Nephron progenitor cell (in vitro differentiated cells): ENCODE results near the gene PRR15L.

Experiments used
- DNase-seq: peaks from one replicate; pipeline ENCODE4 v3.0.0; 2021
- H3K27ac Mint-ChIP-seq: 2 replicates; pipeline ENCODE4 v1.8.0; 2021; ENCODE audit warnings: mild to moderate bottlenecking, moderate library complexity, mixed read lengths
- H3K27me3 Mint-ChIP-seq: 2 replicates; pipeline ENCODE4 v1.8.0; 2021; ENCODE audit warnings: mild to moderate bottlenecking, low read depth, mixed read lengths; ENCODE audit not compliant: poor library complexity
- H3K36me3 Mint-ChIP-seq: 2 replicates; pipeline ENCODE4 v1.8.0; 2021; ENCODE audit warnings: low read depth, mixed read lengths
- H3K4me1 Mint-ChIP-seq: 2 replicates; pipeline ENCODE4 v1.8.0; 2021; ENCODE audit warnings: mixed read lengths
- H3K4me3 Mint-ChIP-seq: 2 replicates; pipeline ENCODE4 v1.8.0; 2021; ENCODE audit warnings: mild to moderate bottlenecking, moderate library complexity, mixed read lengths
- H3K9me3 Mint-ChIP-seq: 2 replicates; pipeline ENCODE4 v1.8.0; 2021; ENCODE audit warnings: mild to moderate bottlenecking, moderate library complexity, mixed read lengths
- CTCF ChIP-seq: fragments of 200-600 bp; sonication (generic); IDR thresholded peaks from 2 replicates; pipeline ENCODE4 v1.5.0; 2021; ENCODE audit warnings: antibody characterized with exemption

PRR15L gene

GRCh38 chr17:47996201-47996600, 38.5 kb upstream of the PRR15L start:
- H3K4me1 Mint-ChIP-seq, result peaks cover 78% of the 10 kb centered on the region
- peak overlapping the region; percentile 97 for H3K27ac Mint-ChIP-seq
- peak; percentile 74 for DNase-seq
- peaks cover 17% of the 10 kb centered on the region for H3K27me3 Mint-ChIP-seq
- no peaks in the 10 kb centered on the region for H3K36me3 Mint-ChIP-seq
- peak overlapping the region; percentile 58 for H3K4me3 Mint-ChIP-seq
- no peaks in the 10 kb centered on the region for H3K9me3 Mint-ChIP-seq
- no peak for TF ChIP-seq CTCF

- no peak for TF ChIP-seq CTCF
- H3K27me3 Mint-ChIP-seq, result peaks cover 17% of the 10 kb centered on the region
- H3K4me3 Mint-ChIP-seq, result peak overlapping the region; percentile 20
- H3K4me1 Mint-ChIP-seq, result peaks cover 85% of the 10 kb centered on the region
- peak overlapping the region; percentile 97 for H3K27ac Mint-ChIP-seq
- H3K9me3 Mint-ChIP-seq, result no peaks in the 10 kb centered on the region
- no peaks in the 10 kb centered on the region for H3K36me3 Mint-ChIP-seq
- DNase-seq, result peak; percentile 70
These were observed 37.7 kb upstream of the PRR15L start for GRCh38 chr17:47995241-47995935.

- Mint-ChIP-seq H3K36me3 (no peaks in the 10 kb centered on the region), H3K4me1 (peaks cover 86% of the 10 kb centered on the region)
These were observed 37.0 kb upstream of the PRR15L start for GRCh38 chr17:47994724-47995123.

GRCh38 chr17:47993964-47994363, 36.3 kb upstream of the PRR15L start:
- no peak for DNase-seq
- peak overlapping the region; percentile 78 for H3K27ac Mint-ChIP-seq
- H3K4me1 Mint-ChIP-seq, result peaks cover 89% of the 10 kb centered on the region
- H3K9me3 Mint-ChIP-seq, result no peaks in the 10 kb centered on the region
- H3K36me3 Mint-ChIP-seq, result no peaks in the 10 kb centered on the region
- no peak overlapping the region for H3K4me3 Mint-ChIP-seq
- TF ChIP-seq CTCF, result no peak
- H3K27me3 Mint-ChIP-seq, result peaks cover 14% of the 10 kb centered on the region

More at GRCh38 chr17:47994724-47995123, 37.0 kb upstream of the PRR15L start:
- Mint-ChIP-seq H3K27me3 (peaks cover 15% of the 10 kb centered on the region), H3K9me3 (no peaks in the 10 kb centered on the region), H3K4me3 (no peak overlapping the region), H3K27ac (peak overlapping the region; percentile 97)
- peak; percentile 40 for DNase-seq
- no peak for TF ChIP-seq CTCF

GRCh38 chr17:47993031-47993564, 35.4 kb upstream of the PRR15L start:
- Mint-ChIP-seq H3K27ac (peak overlapping the region; percentile 23), H3K9me3 (no peaks in the 10 kb centered on the region), H3K36me3 (no peaks in the 10 kb centered on the region), H3K4me3 (no peak overlapping the region), H3K4me1 (peaks cover 96% of the 10 kb centered on the region), H3K27me3 (peaks cover 18% of the 10 kb centered on the region)
- TF ChIP-seq CTCF, result no peak
- no peak for DNase-seq

GRCh38 chr17:47992216-47992615, 34.5 kb upstream of the PRR15L start:
- DNase-seq, result no peak
- H3K9me3 Mint-ChIP-seq, result no peaks in the 10 kb centered on the region
- H3K4me3 Mint-ChIP-seq, result no peak overlapping the region
- H3K27me3 Mint-ChIP-seq, result peaks cover 14% of the 10 kb centered on the region
- no peak for TF ChIP-seq CTCF
- H3K27ac Mint-ChIP-seq, result peak overlapping the region; percentile 66
- H3K36me3 Mint-ChIP-seq, result no peaks in the 10 kb centered on the region
- peaks cover 96% of the 10 kb centered on the region for H3K4me1 Mint-ChIP-seq
